Bronchial epithelial cell (primary cell): ENCODE results near the gene MYOM3. TPM values are rescaled to one million over a fixed set of nuclear protein-coding genes. Genes with fewer than 3 reads are reported as not detected.

Experiments
- DNase-seq: peaks from one replicate; pipeline ENCODE4 v3.0.0-alpha.2; 2010; ENCODE audit warnings: low read depth
- FAIRE-seq: peaks from 2 replicates; lab custom pipeline; 2011; peaks lifted over from hg19 to GRCh38; lab: Jason Lieb, UNC
- H3K27me3 ChIP-seq: 2 replicates; pipeline ENCODE4 v1.5.1; 2011; ENCODE audit warnings: low read length; ENCODE audit not compliant: control insufficient read depth, insufficient read depth
- H3K36me3 ChIP-seq: 2 replicates; pipeline ENCODE4 v1.5.1; 2011; ENCODE audit warnings: low read length; ENCODE audit not compliant: control insufficient read depth, insufficient read depth
- H3K4me3 ChIP-seq: 2 replicates; pipeline ENCODE4 v1.5.1; 2011; ENCODE audit warnings: mild to moderate bottlenecking, low read depth, low read length, control low read depth
- CTCF ChIP-seq: IDR thresholded peaks from 2 replicates; pipeline ENCODE4 v1.5.1; 2011; ENCODE audit warnings: mild to moderate bottlenecking, moderate library complexity, low read length, control low read depth, inconsistent platforms; ENCODE audit not compliant: insufficient read depth, severe bottlenecking
- total RNA-seq: library from RNA; depleted of rRNA; stranded (reverse); fragments of >200 nt; gene quantifications from 2 replicates; pipeline ENCODE4 v1.2.1, GENCODE V29; 2014

MYOM3 gene
- total RNA-seq, 1 donor from 2014 or later = under 0.01 TPM

GRCh38 chr1:24149866-24150233 is 37.9 kb upstream of the MYOM3 start:
- Histone ChIP-seq H3K27me3 (no peaks in the 10 kb centered on the region), H3K4me3 (peak overlapping the region; percentile 29), H3K36me3 (no peaks in the 10 kb centered on the region)
- TF ChIP-seq CTCF = no peak
- FAIRE-seq (no peak), DNase-seq (peak; percentile 88)

GRCh38 chr1:24147816-24148215 is 35.9 kb upstream of the MYOM3 start:
- DNase-seq = no peak
- no peak for TF ChIP-seq CTCF
- Histone ChIP-seq H3K4me3 (no peak overlapping the region), H3K36me3 (no peaks in the 10 kb centered on the region), H3K27me3 (no peaks in the 10 kb centered on the region)
- FAIRE-seq = no peak

DNA sequence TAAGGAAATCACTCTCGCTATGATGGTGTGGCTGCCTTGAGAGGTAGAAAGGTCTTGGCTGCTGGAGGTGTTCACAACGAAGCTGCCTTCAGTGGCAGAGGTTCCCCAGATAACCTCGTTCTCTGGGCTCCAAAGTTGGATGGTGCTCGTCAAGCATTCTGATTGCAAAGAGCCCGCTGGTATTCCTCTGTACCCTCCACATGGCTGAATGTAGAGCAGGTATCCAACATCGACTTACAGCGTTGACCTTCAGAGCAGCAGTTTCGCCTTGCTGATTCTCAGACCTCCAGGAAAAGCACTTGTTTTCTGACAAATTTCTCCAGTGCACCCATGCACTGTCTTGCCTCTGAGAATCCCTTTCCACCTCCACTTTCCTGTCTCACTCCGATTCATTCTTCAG is 35.3 kb upstream of the MYOM3 start:
- TF ChIP-seq CTCF = no peak
- DNase-seq = no peak
- Histone ChIP-seq H3K36me3 (no peaks in the 10 kb centered on the region), H3K4me3 (no peak overlapping the region), H3K27me3 (no peaks in the 10 kb centered on the region)
- FAIRE-seq = no peak

- Histone ChIP-seq H3K36me3 (no peaks in the 10 kb centered on the region), H3K4me3 (peak within 1 kb of the TSS; percentile 56), H3K27me3 (no peaks in the 10 kb centered on the region)
- peak; percentile 28 for FAIRE-seq
- peak; percentile 82 for DNase-seq
- no peak for TF ChIP-seq CTCF
Observed at GRCh38 chr1:24142546-24143534, 30.9 kb upstream of the MYOM3 start, which contains the start of gene IL22RA1. IL22RA1 (minus strand) TSS chr1:24143140; CDS start chr1:24143082, 58 bp downstream.

DNA sequence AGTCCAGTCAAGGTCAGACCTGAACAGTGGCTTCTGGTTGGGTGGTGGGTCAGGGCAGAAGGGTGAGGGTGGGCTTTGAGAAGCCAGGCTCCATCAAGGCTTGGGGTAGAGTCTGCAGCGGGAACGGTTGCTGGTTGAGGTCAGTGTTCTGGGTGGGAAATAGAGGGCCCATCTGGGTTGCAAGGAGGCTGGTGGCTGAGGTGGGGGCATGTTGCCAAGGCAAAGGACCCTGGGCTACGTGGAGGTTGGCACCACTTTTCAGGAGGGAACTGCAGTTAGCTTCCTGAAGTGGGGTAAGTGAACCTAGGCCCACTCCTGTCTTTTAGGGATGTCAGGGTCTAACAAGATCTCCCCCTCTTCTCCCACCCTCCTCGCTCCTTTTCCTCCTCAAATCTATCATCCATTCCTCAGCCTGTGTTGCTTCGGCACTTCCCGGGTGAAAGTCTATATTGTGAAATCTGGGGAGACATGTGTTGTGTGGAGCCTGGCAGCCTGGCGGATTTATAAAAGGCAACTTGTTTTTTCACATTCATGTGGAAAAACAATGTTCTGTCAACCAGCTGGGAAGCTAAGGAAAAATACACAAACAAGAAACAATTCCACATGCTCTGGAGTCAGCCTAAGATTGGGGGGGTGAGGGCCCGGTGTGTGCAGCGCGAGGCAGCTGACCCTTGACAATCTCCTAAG is 29.5 kb upstream of the MYOM3 start:
- H3K27me3 ChIP-seq = no peaks in the 10 kb centered on the region
- FAIRE-seq = peak; percentile 82
- no peak for DNase-seq
- no peaks in the 10 kb centered on the region for H3K36me3 ChIP-seq
- no peak overlapping the region for H3K4me3 ChIP-seq
- TF ChIP-seq CTCF = no peak
